Thyroid gland (tissue), 4 donors: ENCODE data around the gene FARS2. TPM values are rescaled to one million over a fixed set of nuclear protein-coding genes. Genes with fewer than 3 reads are reported as not detected.
A peak's percentile ranks its signal among the peaks of the same experiment; 100 is the strongest.

Experiments
- DNase-seq, 2 donors: peaks; one replicate each; pipeline ENCODE4 v3.0.0-alpha.2; 2019
- H3K27ac ChIP-seq, 3 donors: fragments of 200-600 bp; sonication (generic); 1 replicate in 2 of 3; 2 replicates in 1 of 3; pipeline ENCODE4 v1.5.1; 2016 to 2019; ENCODE audit warnings: mild to moderate bottlenecking in 1 of 3, moderate library complexity in 1 of 3
- H3K27me3 ChIP-seq: fragments of 200-600 bp; sonication (generic); one replicate; pipeline ENCODE4 v1.5.1; 2019
- H3K36me3 ChIP-seq, 2 donors: fragments of 200-600 bp; sonication (generic); one replicate each; pipeline ENCODE4 v1.5.1; 2016 to 2019
- H3K4me1 ChIP-seq, 2 donors: fragments of 200-600 bp; sonication (generic); one replicate each; pipeline ENCODE4 v1.5.1; 2017 to 2019
- H3K4me3 ChIP-seq, 3 donors: fragments of 200-600 bp; sonication (generic); replicated peaks in 1 of 3; 1 replicate in 2 of 3; 2 replicates in 1 of 3; pipeline ENCODE4 v1.5.1; 2016; ENCODE audit warnings: mild to moderate bottlenecking in 1 of 3
- H3K9me3 ChIP-seq: fragments of 200-600 bp; sonication (generic); one replicate; pipeline ENCODE4 v1.5.1; 2017
- CTCF ChIP-seq, 6 experiments: fragments of 200-600 bp in 3 of 6; fragments of 450-650 bp in 3 of 6; sonication (generic) in 3 of 6; IDR thresholded peaks; one replicate each; pipeline ENCODE4 v1.5.1; 2016 to 2019; ENCODE audit warnings: antibody characterized with exemption in 6 of 6, mild to moderate bottlenecking in 2 of 6, inconsistent platforms in 1 of 6, moderate library complexity in 1 of 6
- POLR2A ChIP-seq, 2 donors: fragments of 450-650 bp; IDR thresholded peaks; one replicate each; pipeline ENCODE4 v1.6.1; 2017; ENCODE audit warnings: antibody characterized with exemption in 2 of 2, mild to moderate bottlenecking in 2 of 2, moderate library complexity in 1 of 2
- WGBS, 2 donors: methylation state at CpG; one replicate each; pipeline ENCODE4 v1.1.5; 2017; 5-methylcytosine and 5-hydroxymethylcytosine counted together
- intact Hi-C: fragments of 100-400 bp; cut with DNase I; formaldehyde crosslinking; loops from one replicate; pipeline ENCODE4 v1.15.1; 2023
- total RNA-seq, 4 donors: library from RNA; depleted of rRNA; stranded (reverse); fragments of >200 nt; gene quantifications; one replicate each; pipeline ENCODE4 v1.2.3, GENCODE V29; 2016

Gene FARS2
- total RNA-seq, 4 donors from 2014 or later, result 27.4 to 47.1 (median 34.2) TPM

GRCh38 chr6:5261545-5262109 is 314 bp downstream of the FARS2 start:
- H3K27me3 ChIP-seq, result no peaks in the 10 kb centered on the region
- H3K9me3 ChIP-seq, result no peaks in the 10 kb centered on the region
- peak overlapping the region; percentile 54 to 86 (median 72) for H3K4me3 ChIP-seq
- no peak for TF ChIP-seq CTCF (IDR thresholded peaks at IDR 0.05)
- no peak for TF ChIP-seq POLR2A (IDR thresholded peaks at IDR 0.05)
- no peak for DNase-seq
- H3K36me3 ChIP-seq, result no peaks in the 10 kb centered on the region
- whole genome bisulfite sequencing, 2 donors, result 0% methylated on average over 16 to 19 of the region's 19 CpGs
- peak overlapping the region; percentile 97 to 100 (median 98) for H3K27ac ChIP-seq
- peaks cover 31 to 33% of the 10 kb centered on the region in 2 donors for H3K4me1 ChIP-seq
- intact Hi-C loops, result no loop called here

GRCh38 chr6:5266423-5266822 is 5.1 kb downstream of the FARS2 start:
- H3K9me3 ChIP-seq, result no peaks in the 10 kb centered on the region
- H3K4me3 ChIP-seq, result no peak overlapping the region
- no peaks in the 10 kb centered on the region for H3K36me3 ChIP-seq
- intact Hi-C loops, result no loop called here
- H3K27ac ChIP-seq, result peak overlapping the region; percentile 5 to 71 (median 25)
- 94% methylated on average over 2 of the region's 2 CpGs for WGBS, 2 donors
- H3K27me3 ChIP-seq, result no peaks in the 10 kb centered on the region
- no peak for DNase-seq
- peaks cover 28% of the 10 kb centered on the region in 2 donors for H3K4me1 ChIP-seq
- TF ChIP-seq CTCF (IDR thresholded peaks at IDR 0.05) (no peak), POLR2A (IDR thresholded peaks at IDR 0.05) (no peak)

- TF ChIP-seq CTCF (IDR thresholded peaks at IDR 0.05), result no peak
- TF ChIP-seq POLR2A (IDR thresholded peaks at IDR 0.05), result no peak
- H3K4me1 ChIP-seq, result peaks cover 11 to 12% of the 10 kb centered on the region in 2 donors
- no peak for DNase-seq
- H3K27me3 ChIP-seq, result no peaks in the 10 kb centered on the region
- intact Hi-C loops, result no loop called here
- H3K36me3 ChIP-seq, result no peaks in the 10 kb centered on the region
- H3K27ac ChIP-seq, result no peak overlapping the region
- WGBS, 2 donors, result 59 to 68% methylated on average over 5 of the region's 5 CpGs
- no peaks in the 10 kb centered on the region for H3K9me3 ChIP-seq
- no peak overlapping the region for H3K4me3 ChIP-seq
Measured at GRCh38 chr6:5270093-5270680, 8.9 kb downstream of the FARS2 start.

- H3K4me1 ChIP-seq, result peaks cover 0 to 1% of the 10 kb centered on the region in 2 donors
- H3K27me3 ChIP-seq, result no peaks in the 10 kb centered on the region
- intact Hi-C loops, result no loop called here
- H3K36me3 ChIP-seq, result no peaks in the 10 kb centered on the region
- no peak for DNase-seq
- no peak overlapping the region for H3K4me3 ChIP-seq
- WGBS, 2 donors, result 96 to 98% methylated on average over 6 of the region's 6 CpGs
- H3K27ac ChIP-seq, result no peak overlapping the region
- H3K9me3 ChIP-seq, result no peaks in the 10 kb centered on the region
- TF ChIP-seq POLR2A (IDR thresholded peaks at IDR 0.05), result no peak
- TF ChIP-seq CTCF (IDR thresholded peaks at IDR 0.05), result no peak
Measured at GRCh38 chr6:5271926-5272325, 10.6 kb downstream of the FARS2 start.

GRCh38 chr6:5274231-5274630 is 12.9 kb downstream of the FARS2 start:
- Histone ChIP-seq H3K36me3 (no peaks in the 10 kb centered on the region), H3K4me1 (no peaks in the 10 kb centered on the region), H3K4me3 (no peak overlapping the region), H3K27ac (no peak overlapping the region), H3K27me3 (no peaks in the 10 kb centered on the region), H3K9me3 (no peaks in the 10 kb centered on the region)
- TF ChIP-seq CTCF (IDR thresholded peaks at IDR 0.05) (no peak), POLR2A (IDR thresholded peaks at IDR 0.05) (no peak)
- WGBS, 2 donors, result 91 to 96% methylated on average over 3 of the region's 3 CpGs
- intact Hi-C loops, result no loop called here
- no peak for DNase-seq
